ENCODE data around the gene MRAP2.

Gene MRAP2

GRCh38 chr6:84043555-84043954 lies 10.0 kb downstream of the MRAP2 start:
- Histone ChIP-seq H3K9me3 (ENCODE audit: low read length) (peaks cover 3% of the 10 kb centered on the region), H3K4me3 (ENCODE audit: low read length) (no peak overlapping the region), H3K36me3 (ENCODE audit: insufficient read depth, low read length) (no peaks in the 10 kb centered on the region)

GRCh38 chr6:84046755-84047154 lies 13.2 kb downstream of the MRAP2 start:
- H3K36me3 ChIP-seq (ENCODE audit: insufficient read depth, low read length), result no peaks in the 10 kb centered on the region

More at GRCh38 chr6:84043555-84043954, 10.0 kb downstream of the MRAP2 start:
- no peaks in the 10 kb centered on the region for H3K27me3 ChIP-seq (ENCODE audit: insufficient read depth, low read length)
- H3K4me1 ChIP-seq (ENCODE audit: insufficient read depth, low read length), result no peaks in the 10 kb centered on the region
- H2AFZ ChIP-seq (ENCODE audit: low read depth, low read length), result no peak overlapping the region

GRCh38 chr6:84048588-84048987 lies 15.0 kb downstream of the MRAP2 start:
- no peaks in the 10 kb centered on the region for H3K36me3 ChIP-seq (ENCODE audit: insufficient read depth, low read length)
- H2AFZ ChIP-seq (ENCODE audit: low read depth, low read length), result no peak overlapping the region
- no peak overlapping the region for H3K4me3 ChIP-seq (ENCODE audit: low read length)

More at GRCh38 chr6:84046755-84047154, 13.2 kb downstream of the MRAP2 start:
- no peak overlapping the region for H3K4me3 ChIP-seq (ENCODE audit: low read length)
- no peaks in the 10 kb centered on the region for H3K9me3 ChIP-seq (ENCODE audit: low read length)
- H3K4me1 ChIP-seq (ENCODE audit: insufficient read depth, low read length), result peaks cover 3% of the 10 kb centered on the region
- no peaks in the 10 kb centered on the region for H3K27me3 ChIP-seq (ENCODE audit: insufficient read depth, low read length)
- H2AFZ ChIP-seq (ENCODE audit: low read depth, low read length), result no peak overlapping the region

GRCh38 chr6:84050408-84050807 lies 16.8 kb downstream of the MRAP2 start:
- Histone ChIP-seq H3K36me3 (ENCODE audit: insufficient read depth, low read length) (no peaks in the 10 kb centered on the region), H3K4me3 (ENCODE audit: low read length) (no peak overlapping the region)

More at GRCh38 chr6:84048588-84048987, 15.0 kb downstream of the MRAP2 start:
- peaks cover 15% of the 10 kb centered on the region for H3K4me1 ChIP-seq (ENCODE audit: insufficient read depth, low read length)
- H3K9me3 ChIP-seq (ENCODE audit: low read length), result no peaks in the 10 kb centered on the region
- H3K27me3 ChIP-seq (ENCODE audit: insufficient read depth, low read length), result no peaks in the 10 kb centered on the region

GRCh38 chr6:84052204-84052882 lies 18.8 kb downstream of the MRAP2 start:
- H3K36me3 ChIP-seq (ENCODE audit: insufficient read depth, low read length), result no peaks in the 10 kb centered on the region
- peak overlapping the region; percentile 36 for H2AFZ ChIP-seq (ENCODE audit: low read depth, low read length)
- no peaks in the 10 kb centered on the region for H3K27me3 ChIP-seq (ENCODE audit: insufficient read depth, low read length)
- H3K4me1 ChIP-seq (ENCODE audit: insufficient read depth, low read length), result peaks cover 15% of the 10 kb centered on the region
- H3K9me3 ChIP-seq (ENCODE audit: low read length), result no peaks in the 10 kb centered on the region
- H3K4me3 ChIP-seq (ENCODE audit: low read length), result peak overlapping the region; percentile 39

More at GRCh38 chr6:84050408-84050807, 16.8 kb downstream of the MRAP2 start:
- H3K4me1 ChIP-seq (ENCODE audit: insufficient read depth, low read length), result peaks cover 15% of the 10 kb centered on the region
- no peaks in the 10 kb centered on the region for H3K9me3 ChIP-seq (ENCODE audit: low read length)
- H3K27me3 ChIP-seq (ENCODE audit: insufficient read depth, low read length), result no peaks in the 10 kb centered on the region
- no peak overlapping the region for H2AFZ ChIP-seq (ENCODE audit: low read depth, low read length)

- Histone ChIP-seq H3K36me3 (ENCODE audit: insufficient read depth, low read length) (no peaks in the 10 kb centered on the region), H3K4me3 (ENCODE audit: low read length) (peak overlapping the region; percentile 39), H3K27me3 (ENCODE audit: insufficient read depth, low read length) (no peaks in the 10 kb centered on the region), H2AFZ (ENCODE audit: low read depth, low read length) (no peak overlapping the region), H3K9me3 (ENCODE audit: low read length) (no peaks in the 10 kb centered on the region), H3K4me1 (ENCODE audit: insufficient read depth, low read length) (peaks cover 15% of the 10 kb centered on the region)
Observed at GRCh38 chr6:84052883-84053241, 19.3 kb downstream of the MRAP2 start.

GRCh38 chr6:84055647-84056046 lies 22.1 kb downstream of the MRAP2 start:
- Histone ChIP-seq H3K4me1 (ENCODE audit: insufficient read depth, low read length) (peaks cover 23% of the 10 kb centered on the region), H3K9me3 (ENCODE audit: low read length) (no peaks in the 10 kb centered on the region), H2AFZ (ENCODE audit: low read depth, low read length) (no peak overlapping the region), H3K4me3 (ENCODE audit: low read length) (no peak overlapping the region), H3K27me3 (ENCODE audit: insufficient read depth, low read length) (no peaks in the 10 kb centered on the region), H3K36me3 (ENCODE audit: insufficient read depth, low read length) (no peaks in the 10 kb centered on the region)

- no peaks in the 10 kb centered on the region for H3K27me3 ChIP-seq (ENCODE audit: insufficient read depth, low read length)
Observed at GRCh38 chr6:84057908-84058307, 24.3 kb downstream of the MRAP2 start.

GRCh38 chr6:84059082-84059481 lies 25.5 kb downstream of the MRAP2 start:
- H3K4me3 ChIP-seq (ENCODE audit: low read length), result no peak overlapping the region
- peaks cover 8% of the 10 kb centered on the region for H3K4me1 ChIP-seq (ENCODE audit: insufficient read depth, low read length)
- no peak overlapping the region for H2AFZ ChIP-seq (ENCODE audit: low read depth, low read length)
- no peaks in the 10 kb centered on the region for H3K9me3 ChIP-seq (ENCODE audit: low read length)
- H3K36me3 ChIP-seq (ENCODE audit: insufficient read depth, low read length), result no peaks in the 10 kb centered on the region
- no peaks in the 10 kb centered on the region for H3K27me3 ChIP-seq (ENCODE audit: insufficient read depth, low read length)

More at GRCh38 chr6:84057908-84058307, 24.3 kb downstream of the MRAP2 start:
- H2AFZ ChIP-seq (ENCODE audit: low read depth, low read length), result no peak overlapping the region
- no peaks in the 10 kb centered on the region for H3K9me3 ChIP-seq (ENCODE audit: low read length)
- no peak overlapping the region for H3K4me3 ChIP-seq (ENCODE audit: low read length)
- H3K36me3 ChIP-seq (ENCODE audit: insufficient read depth, low read length), result no peaks in the 10 kb centered on the region
- H3K4me1 ChIP-seq (ENCODE audit: insufficient read depth, low read length), result peaks cover 9% of the 10 kb centered on the region

- Histone ChIP-seq H3K27me3 (ENCODE audit: insufficient read depth, low read length) (no peaks in the 10 kb centered on the region), H3K9me3 (ENCODE audit: low read length) (no peaks in the 10 kb centered on the region), H3K4me1 (ENCODE audit: insufficient read depth, low read length) (peaks cover 11% of the 10 kb centered on the region), H3K4me3 (ENCODE audit: low read length) (no peak overlapping the region), H2AFZ (ENCODE audit: low read depth, low read length) (no peak overlapping the region), H3K36me3 (ENCODE audit: insufficient read depth, low read length) (no peaks in the 10 kb centered on the region)
Observed at GRCh38 chr6:84061174-84061573, 27.6 kb downstream of the MRAP2 start.

GRCh38 chr6:84061613-84062398 lies 28.2 kb downstream of the MRAP2 start:
- H3K4me3 ChIP-seq (ENCODE audit: low read length), result no peak overlapping the region
- H2AFZ ChIP-seq (ENCODE audit: low read depth, low read length), result no peak overlapping the region
- peaks cover 11% of the 10 kb centered on the region for H3K4me1 ChIP-seq (ENCODE audit: insufficient read depth, low read length)
- H3K36me3 ChIP-seq (ENCODE audit: insufficient read depth, low read length), result no peaks in the 10 kb centered on the region
- H3K27me3 ChIP-seq (ENCODE audit: insufficient read depth, low read length), result no peaks in the 10 kb centered on the region
- no peaks in the 10 kb centered on the region for H3K9me3 ChIP-seq (ENCODE audit: low read length)

- Histone ChIP-seq H3K27me3 (ENCODE audit: insufficient read depth, low read length) (no peaks in the 10 kb centered on the region), H3K36me3 (ENCODE audit: insufficient read depth, low read length) (no peaks in the 10 kb centered on the region), H3K9me3 (ENCODE audit: low read length) (no peaks in the 10 kb centered on the region), H3K4me1 (ENCODE audit: insufficient read depth, low read length) (peaks cover 11% of the 10 kb centered on the region), H3K4me3 (ENCODE audit: low read length) (no peak overlapping the region), H2AFZ (ENCODE audit: low read depth, low read length) (no peak overlapping the region)
Observed at GRCh38 chr6:84062519-84063154, 29.1 kb downstream of the MRAP2 start.

- H2AFZ ChIP-seq (ENCODE audit: low read depth, low read length), result no peak overlapping the region
- H3K27me3 ChIP-seq (ENCODE audit: insufficient read depth, low read length), result no peaks in the 10 kb centered on the region
- H3K4me1 ChIP-seq (ENCODE audit: insufficient read depth, low read length), result peaks cover 3% of the 10 kb centered on the region
- no peaks in the 10 kb centered on the region for H3K36me3 ChIP-seq (ENCODE audit: insufficient read depth, low read length)
- no peaks in the 10 kb centered on the region for H3K9me3 ChIP-seq (ENCODE audit: low read length)
- H3K4me3 ChIP-seq (ENCODE audit: low read length), result no peak overlapping the region
Observed at GRCh38 chr6:84065693-84066290, 32.2 kb downstream of the MRAP2 start.

All from neuron (in vitro differentiated cells).